GM21390 (cell line): Measurements from ENCODE around the gene ME3.

Experiments used
- ATAC-seq: cut with Tn5 transposase; IDR thresholded peaks from one replicate; pipeline ENCODE4 v1.9.1; 2021; ENCODE audit not compliant: unreplicated experiment

ME3 gene

GRCh38 chr11:86469491-86470388 lies 202.7 kb downstream of the ME3 start:
- ATAC-seq = no peak

- ATAC-seq = no peak
These were observed 204.2 kb downstream of the ME3 start for GRCh38 chr11:86468169-86468568.

- ATAC-seq = no peak
These were observed 207.8 kb downstream of the ME3 start for GRCh38 chr11:86464509-86465221.

- ATAC-seq = no peak
These were observed 208.5 kb downstream of the ME3 start for GRCh38 chr11:86463955-86464354.

- no peak for ATAC-seq
These were observed 209.3 kb downstream of the ME3 start for GRCh38 chr11:86463120-86463519.

- no peak for ATAC-seq
These were observed 210.5 kb downstream of the ME3 start for GRCh38 chr11:86461892-86462291.

- ATAC-seq = no peak
These were observed 211.7 kb downstream of the ME3 start for GRCh38 chr11:86460461-86461385.

GRCh38 chr11:86459682-86460460 lies 212.5 kb downstream of the ME3 start:
- ATAC-seq = no peak

GRCh38 chr11:86459002-86459385 lies 213.4 kb downstream of the ME3 start:
- ATAC-seq = no peak

GRCh38 chr11:86458294-86459001 lies 214.0 kb downstream of the ME3 start:
- no peak for ATAC-seq

- peak; percentile 84 for ATAC-seq
These were observed 216.1 kb downstream of the ME3 start for GRCh38 chr11:86456075-86456939.

- ATAC-seq = no peak
These were observed 219.0 kb downstream of the ME3 start for GRCh38 chr11:86453290-86454030.

- no peak for ATAC-seq
These were observed 222.3 kb downstream of the ME3 start for GRCh38 chr11:86449993-86450629.

- no peak for ATAC-seq
These were observed 224.5 kb downstream of the ME3 start for GRCh38 chr11:86447763-86448480.

- no peak for ATAC-seq
These were observed 225.5 kb downstream of the ME3 start for GRCh38 chr11:86446924-86447285.

GRCh38 chr11:86446163-86446923 lies 226.1 kb downstream of the ME3 start:
- ATAC-seq = no peak
